Trophoblast cell (in vitro differentiated cells and primary cell): ENCODE results near the gene ZDHHC14.

ENCODE experiments used
- DNase-seq, 2 donors: peaks; one replicate each; pipeline ENCODE4 v3.0.0-alpha.2; 2016
- H2AFZ ChIP-seq: 2 replicates; pipeline ENCODE4 v1.6.1; 2013; ENCODE audit warnings: low read length, moderate library complexity, mild to moderate bottlenecking; ENCODE audit not compliant: insufficient read depth, poor library complexity
- H2AK5ac ChIP-seq: 2 replicates; pipeline ENCODE4 v1.6.1; 2013; ENCODE audit warnings: mild to moderate bottlenecking, low read length
- H2BK120ac ChIP-seq: 2 replicates; pipeline ENCODE4 v1.6.1; 2013; ENCODE audit warnings: low read length, mild to moderate bottlenecking, moderate library complexity; ENCODE audit not compliant: insufficient read depth, poor library complexity
- H2BK12ac ChIP-seq: 2 replicates; pipeline ENCODE4 v1.6.1; 2013; ENCODE audit warnings: mild to moderate bottlenecking, low read length, moderate library complexity
- H2BK5ac ChIP-seq: 2 replicates; pipeline ENCODE4 v1.6.1; 2013; ENCODE audit warnings: low read length, low read depth, moderate library complexity, mild to moderate bottlenecking; ENCODE audit not compliant: poor library complexity
- H3K14ac ChIP-seq: 2 replicates; pipeline ENCODE4 v1.6.1; 2013; ENCODE audit warnings: mild to moderate bottlenecking, low read length
- H3K18ac ChIP-seq: 2 replicates; pipeline ENCODE4 v1.6.1; 2013; ENCODE audit warnings: mild to moderate bottlenecking, low read length
- H3K23ac ChIP-seq: 2 replicates; pipeline ENCODE4 v1.6.1; 2013; ENCODE audit warnings: low read length
- H3K27ac ChIP-seq: 2 replicates; pipeline ENCODE4 v1.5.1; 2013; ENCODE audit warnings: low read depth, mild to moderate bottlenecking, inconsistent platforms, low read length, moderate library complexity
- H3K27me3 ChIP-seq: 2 replicates; pipeline ENCODE4 v1.6.1; 2013; ENCODE audit warnings: inconsistent platforms, mild to moderate bottlenecking, low read length, moderate library complexity; ENCODE audit not compliant: insufficient read depth
- H3K36me3 ChIP-seq, 2 experiments: 1 replicate in 1 of 2; 2 replicates in 1 of 2; pipeline ENCODE4 v1.6.1; 2013; ENCODE audit warnings: low read length in 2 of 2, mild to moderate bottlenecking in 2 of 2, moderate library complexity in 1 of 2; ENCODE audit not compliant: insufficient read depth in 2 of 2, control insufficient read depth in 1 of 2
- H3K4ac ChIP-seq: 2 replicates; pipeline ENCODE4 v1.6.1; 2013; ENCODE audit warnings: low read depth, mild to moderate bottlenecking, low read length, moderate library complexity
- H3K4me1 ChIP-seq, 2 experiments: 1 replicate in 1 of 2; 2 replicates in 1 of 2; pipeline ENCODE4 v1.6.1; 2013; ENCODE audit warnings: low read length in 2 of 2, mild to moderate bottlenecking in 2 of 2, moderate library complexity in 1 of 2; ENCODE audit not compliant: insufficient read depth in 2 of 2, control insufficient read depth in 1 of 2
- H3K4me2 ChIP-seq: 2 replicates; pipeline ENCODE4 v1.6.1; 2013; ENCODE audit warnings: inconsistent platforms, mild to moderate bottlenecking, low read length, moderate library complexity
- H3K4me3 ChIP-seq: 2 replicates; pipeline ENCODE4 v1.5.1; 2013; ENCODE audit warnings: mild to moderate bottlenecking, low read depth, low read length, inconsistent platforms
- H3K79me1 ChIP-seq: one replicate; pipeline ENCODE4 v1.6.1; 2013; ENCODE audit warnings: low read length
- H3K79me2 ChIP-seq: 2 replicates; pipeline ENCODE4 v1.6.1; 2013; ENCODE audit warnings: low read length, mild to moderate bottlenecking; ENCODE audit not compliant: control insufficient read depth, insufficient read depth, poor library complexity
- H3K9ac ChIP-seq: 2 replicates; pipeline ENCODE4 v1.6.1; 2013; ENCODE audit warnings: mild to moderate bottlenecking, low read length
- H3K9me3 ChIP-seq: 2 replicates; pipeline ENCODE4 v1.6.1; 2013; ENCODE audit warnings: low read depth, mild to moderate bottlenecking, control low read depth, inconsistent platforms, low read length; ENCODE audit not compliant: insufficient read depth
- H4K12ac ChIP-seq: 2 replicates; pipeline ENCODE4 v1.6.1; 2013; ENCODE audit warnings: low read depth, mild to moderate bottlenecking, low read length, moderate library complexity
- H4K8ac ChIP-seq: 2 replicates; pipeline ENCODE4 v1.6.1; 2013; ENCODE audit warnings: low read depth, mild to moderate bottlenecking, low read length, moderate library complexity
- H4K91ac ChIP-seq: one replicate; pipeline ENCODE4 v1.6.1; 2013; ENCODE audit warnings: low read depth, mild to moderate bottlenecking, low read length, moderate library complexity
- WGBS: extraction: QIAGEN DNeasy Blood & Tissue Kit; methylation state at CpG from one replicate; pipeline ENCODE4 v1.1.7; 2013; ENCODE audit warnings: missing lambda C conversion rate; ENCODE audit not compliant: insufficient read length, insufficient coverage; ENCODE audit errors: extremely low coverage; 5-methylcytosine and 5-hydroxymethylcytosine counted together

Gene ZDHHC14

GRCh38 chr6:157642736-157643135 lies 261.7 kb downstream of the ZDHHC14 start:
- Histone ChIP-seq H3K27ac (no peak overlapping the region), H2AFZ (no peak overlapping the region), H4K12ac (no peak overlapping the region), H3K4me3 (no peak overlapping the region), H2BK5ac (no peak overlapping the region), H3K23ac (no peak overlapping the region), H2AK5ac (no peak overlapping the region), H3K4me1 (no peaks in the 10 kb centered on the region), H3K36me3 (peaks cover 0 to 3% of the 10 kb centered on the region in 2 experiments), H3K9me3 (no peaks in the 10 kb centered on the region), H3K27me3 (no peaks in the 10 kb centered on the region), H3K18ac (no peak overlapping the region), H3K4me2 (no peak overlapping the region), H3K79me1 (no peaks in the 10 kb centered on the region), H3K4ac (no peak overlapping the region), H4K8ac (no peak overlapping the region), H2BK12ac (no peak overlapping the region), H3K9ac (no peak overlapping the region), H3K14ac (no peak overlapping the region), H2BK120ac (no peak overlapping the region), H3K79me2 (no peaks in the 10 kb centered on the region), H4K91ac (no peak overlapping the region)
- no peak for DNase-seq
- WGBS: no CpG with 5 or more reads among the region's 3 CpGs

- no peak for DNase-seq
- H3K18ac ChIP-seq: no peak overlapping the region
- no peak overlapping the region for H3K23ac ChIP-seq
- no peak overlapping the region for H3K4me2 ChIP-seq
- H3K9ac ChIP-seq: no peak overlapping the region
- H3K4ac ChIP-seq: no peak overlapping the region
- H3K27me3 ChIP-seq: no peaks in the 10 kb centered on the region
- peaks cover 2% of the 10 kb centered on the region for H3K79me1 ChIP-seq
- no peak overlapping the region for H2BK12ac ChIP-seq
- H3K14ac ChIP-seq: no peak overlapping the region
- H3K36me3 ChIP-seq: peaks cover 2 to 3% of the 10 kb centered on the region in 2 experiments
- H4K8ac ChIP-seq: no peak overlapping the region
- H2AFZ ChIP-seq: no peak overlapping the region
- no peak overlapping the region for H4K12ac ChIP-seq
- H3K27ac ChIP-seq: no peak overlapping the region
- no peak overlapping the region for H3K4me3 ChIP-seq
- no peak overlapping the region for H2BK120ac ChIP-seq
- no peaks in the 10 kb centered on the region for H3K79me2 ChIP-seq
- WGBS: no CpG with 5 or more reads among the region's 13 CpGs
- no peak overlapping the region for H2BK5ac ChIP-seq
- no peak overlapping the region for H2AK5ac ChIP-seq
- no peaks in the 10 kb centered on the region for H3K4me1 ChIP-seq
- H4K91ac ChIP-seq: no peak overlapping the region
- H3K9me3 ChIP-seq: no peaks in the 10 kb centered on the region
These were observed 263.2 kb downstream of the ZDHHC14 start for GRCh38 chr6:157644043-157644810.

- H3K4me2 ChIP-seq: no peak overlapping the region
- H3K4ac ChIP-seq: no peak overlapping the region
- H3K4me1 ChIP-seq: no peaks in the 10 kb centered on the region
- no peak overlapping the region for H2AFZ ChIP-seq
- no peak overlapping the region for H2AK5ac ChIP-seq
- H3K9ac ChIP-seq: no peak overlapping the region
- no peak overlapping the region for H2BK120ac ChIP-seq
- H3K23ac ChIP-seq: no peak overlapping the region
- no CpG with 5 or more reads among the region's 20 CpGs for WGBS
- no peaks in the 10 kb centered on the region for H3K79me2 ChIP-seq
- H3K36me3 ChIP-seq: peaks cover 2 to 3% of the 10 kb centered on the region in 2 experiments
- H4K91ac ChIP-seq: no peak overlapping the region
- H2BK5ac ChIP-seq: no peak overlapping the region
- no peak overlapping the region for H2BK12ac ChIP-seq
- no peaks in the 10 kb centered on the region for H3K27me3 ChIP-seq
- H3K27ac ChIP-seq: no peak overlapping the region
- peaks cover 2% of the 10 kb centered on the region for H3K79me1 ChIP-seq
- H4K8ac ChIP-seq: no peak overlapping the region
- no peak overlapping the region for H3K18ac ChIP-seq
- no peak for DNase-seq
- H3K14ac ChIP-seq: no peak overlapping the region
- no peak overlapping the region for H3K4me3 ChIP-seq
- no peak overlapping the region for H4K12ac ChIP-seq
- no peaks in the 10 kb centered on the region for H3K9me3 ChIP-seq
These were observed 264.3 kb downstream of the ZDHHC14 start for GRCh38 chr6:157645201-157645795.

DNA sequence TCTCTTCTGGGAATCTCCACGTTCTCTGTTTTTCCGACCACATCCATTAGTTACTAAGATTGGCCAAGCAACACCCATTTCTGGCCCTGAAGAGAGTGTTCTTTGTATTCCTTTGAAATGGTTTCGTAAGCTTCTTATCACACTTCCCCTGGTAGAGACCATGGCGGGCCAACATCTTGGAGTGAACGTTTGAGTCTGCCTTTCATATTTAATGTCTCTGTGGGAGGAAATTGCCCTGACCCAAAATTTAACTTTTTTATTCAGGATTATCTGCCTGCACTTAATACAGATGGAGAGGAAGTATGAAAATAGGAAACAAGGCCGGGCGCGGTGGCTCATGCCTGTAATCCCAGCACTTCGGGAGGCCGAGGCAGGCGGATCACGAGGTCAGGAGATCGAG lies 265.0 kb downstream of the ZDHHC14 start:
- no peaks in the 10 kb centered on the region for H3K9me3 ChIP-seq
- H2BK12ac ChIP-seq: no peak overlapping the region
- H3K4me3 ChIP-seq: no peak overlapping the region
- no peak overlapping the region for H4K91ac ChIP-seq
- no CpG with 5 or more reads among the region's 13 CpGs for WGBS
- H3K23ac ChIP-seq: no peak overlapping the region
- no peak overlapping the region for H3K4me2 ChIP-seq
- no peak overlapping the region for H3K18ac ChIP-seq
- no peak overlapping the region for H3K4ac ChIP-seq
- no peak overlapping the region for H2BK120ac ChIP-seq
- peaks cover 2 to 3% of the 10 kb centered on the region in 2 experiments for H3K36me3 ChIP-seq
- no peaks in the 10 kb centered on the region for H3K4me1 ChIP-seq
- no peaks in the 10 kb centered on the region for H3K79me2 ChIP-seq
- no peak overlapping the region for H4K12ac ChIP-seq
- no peaks in the 10 kb centered on the region for H3K27me3 ChIP-seq
- no peak overlapping the region for H2AK5ac ChIP-seq
- H3K79me1 ChIP-seq: peaks cover 2% of the 10 kb centered on the region
- H3K14ac ChIP-seq: no peak overlapping the region
- H4K8ac ChIP-seq: no peak overlapping the region
- no peak overlapping the region for H2AFZ ChIP-seq
- DNase-seq: no peak
- no peak overlapping the region for H2BK5ac ChIP-seq
- no peak overlapping the region for H3K27ac ChIP-seq
- no peak overlapping the region for H3K9ac ChIP-seq
